SW 1271 (cell line): ENCODE data around the gene PNRC2.
"Not testable (repeated sequence)": the region's sequence is repeated elsewhere in the genome, so short reads cannot be mapped to it uniquely, and the experiment has no call there.

Experiments
- DNase-seq, 2 experiments: peaks; one replicate each; lab custom pipeline; 2025; lab: John Stamatoyannopoulos, UW

PNRC2 gene

GRCh38 chr1:23989263-23989662, 29.6 kb downstream of the PNRC2 start:
- DNase-seq = no peak

GRCh38 chr1:23992011-23992410, 32.4 kb downstream of the PNRC2 start:
- DNase-seq = not testable (repeated sequence)

GRCh38 chr1:23995431-23995837, 35.8 kb downstream of the PNRC2 start:
- no peak for DNase-seq

- no peak for DNase-seq
These were observed 37.1 kb downstream of the PNRC2 start for GRCh38 chr1:23996700-23997229.

GRCh38 chr1:23997812-23998211, 38.2 kb downstream of the PNRC2 start:
- no peak for DNase-seq

GRCh38 chr1:23999156-23999671, 39.6 kb downstream of the PNRC2 start:
- DNase-seq = no peak

- DNase-seq = no peak
These were observed 43.1 kb downstream of the PNRC2 start for GRCh38 chr1:24002695-24003094.

GRCh38 chr1:24003331-24003972, 43.8 kb downstream of the PNRC2 start:
- DNase-seq = no peak

GRCh38 chr1:24004132-24004531, 44.5 kb downstream of the PNRC2 start:
- no peak for DNase-seq

- no peak for DNase-seq
These were observed 45.5 kb downstream of the PNRC2 start for GRCh38 chr1:24005163-24005562.

- no peak for DNase-seq
These were observed 47.5 kb downstream of the PNRC2 start for GRCh38 chr1:24007079-24007478.

- not testable (repeated sequence) for DNase-seq
These were observed 49.1 kb downstream of the PNRC2 start for GRCh38 chr1:24008574-24009184.

GRCh38 chr1:24009406-24009805, 49.8 kb downstream of the PNRC2 start:
- no peak for DNase-seq

- no peak for DNase-seq
These were observed 51.0 kb downstream of the PNRC2 start for GRCh38 chr1:24010650-24011049.

GRCh38 chr1:24012878-24013277, 53.2 kb downstream of the PNRC2 start:
- DNase-seq = not testable (repeated sequence)
